Activated naive CD8-positive, alpha-beta T cell treated with anti-CD3 and anti-CD28 coated beads for 36 hours (primary cell): ENCODE results near the gene CTSA. TPM values are rescaled to one million over a fixed set of nuclear protein-coding genes. Genes with fewer than 3 reads are reported as not detected.

Experiments
- DNase-seq: peaks from one replicate; pipeline ENCODE4 v3.0.0; 2021
- H3K27ac Mint-ChIP-seq: one replicate; pipeline ENCODE4 v1.8.0; 2022; ENCODE audit warnings: mild to moderate bottlenecking, moderate library complexity, mixed read lengths
- H3K27me3 Mint-ChIP-seq: one replicate; pipeline ENCODE4 v1.8.0; 2022; ENCODE audit warnings: mild to moderate bottlenecking, mixed read lengths
- H3K36me3 Mint-ChIP-seq: one replicate; pipeline ENCODE4 v1.8.0; 2021; ENCODE audit warnings: mild to moderate bottlenecking, mixed read lengths
- H3K4me1 Mint-ChIP-seq: one replicate; pipeline ENCODE4 v1.8.0; 2021; ENCODE audit warnings: mixed read lengths
- H3K4me3 Mint-ChIP-seq: one replicate; pipeline ENCODE4 v1.8.0; 2022; ENCODE audit warnings: mild to moderate bottlenecking, moderate library complexity, mixed read lengths
- H3K9me3 Mint-ChIP-seq: one replicate; pipeline ENCODE4 v1.8.0; 2022; ENCODE audit warnings: mixed read lengths
- total RNA-seq, 2 experiments: library from RNA; stranded (reverse); gene quantifications; one replicate each; pipeline ENCODE4 v1.2.3, GENCODE V29; 2021

CTSA gene
- total RNA-seq, 2 experiments from 2014 or later, result 45.2 to 45.7 TPM

GRCh38 chr20:45946149-45946970, 55.2 kb downstream of the CTSA start:
- peaks cover 3% of the 10 kb centered on the region for H3K4me1 Mint-ChIP-seq
- no peak for DNase-seq
- no peak overlapping the region for H3K4me3 Mint-ChIP-seq
- peaks cover 6% of the 10 kb centered on the region for H3K36me3 Mint-ChIP-seq
- H3K27me3 Mint-ChIP-seq, result no peaks in the 10 kb centered on the region
- H3K9me3 Mint-ChIP-seq, result no peaks in the 10 kb centered on the region
- peak overlapping the region; percentile 21 for H3K27ac Mint-ChIP-seq

GRCh38 chr20:45947110-45947866, 56.2 kb downstream of the CTSA start:
- DNase-seq, result no peak
- no peaks in the 10 kb centered on the region for H3K27me3 Mint-ChIP-seq
- H3K4me3 Mint-ChIP-seq, result no peak overlapping the region
- no peaks in the 10 kb centered on the region for H3K9me3 Mint-ChIP-seq
- H3K27ac Mint-ChIP-seq, result no peak overlapping the region
- H3K36me3 Mint-ChIP-seq, result peaks cover 6% of the 10 kb centered on the region
- H3K4me1 Mint-ChIP-seq, result peaks cover 3% of the 10 kb centered on the region

- Mint-ChIP-seq H3K27ac (peak overlapping the region; percentile 63), H3K4me1 (peaks cover 3% of the 10 kb centered on the region), H3K4me3 (no peak overlapping the region), H3K9me3 (no peaks in the 10 kb centered on the region), H3K36me3 (peaks cover 6% of the 10 kb centered on the region), H3K27me3 (no peaks in the 10 kb centered on the region)
- no peak for DNase-seq
Measured at GRCh38 chr20:45948261-45948733, 57.2 kb downstream of the CTSA start.

Other genes with a start within 250 kb of the CTSA start
- gene WFDC11, start 221.1 kb upstream of the CTSA start, total RNA-seq, result not detected
- gene WFDC13, start 189.3 kb upstream of the CTSA start, total RNA-seq, result not detected
- not detected for gene WFDC10B, start 186.3 kb upstream of the CTSA start, total RNA-seq
- not detected for gene SPINT4, start 169.0 kb upstream of the CTSA start, total RNA-seq
- not detected for gene WFDC3, start 99.5 kb upstream of the CTSA start, total RNA-seq
- gene DNTTIP1, start 99.4 kb upstream of the CTSA start, total RNA-seq, result 10 to 100 TPM; 31.1 to 31.5 TPM
- gene UBE2C, start 78.7 kb upstream of the CTSA start, total RNA-seq, result 100 to 1,000 TPM; 185 to 188 TPM
- gene TNNC2, start 64.0 kb upstream of the CTSA start, total RNA-seq, result not detected
- gene SNX21, start 57.5 kb upstream of the CTSA start, total RNA-seq, result 1 to 10 TPM; 1.3 to 1.5 TPM
- 10 to 100 TPM; 18.6 to 19.3 TPM for gene ACOT8, start 33.9 kb upstream of the CTSA start, total RNA-seq
- gene ZSWIM3, start 33.7 kb upstream of the CTSA start, total RNA-seq, result 1 to 10 TPM; 3.5 to 3.8 TPM
- gene ZSWIM1, start 10.1 kb upstream of the CTSA start, total RNA-seq, result 10 to 100 TPM; 10.6 to 11.1 TPM
- gene SPATA25, start 3.7 kb upstream of the CTSA start, total RNA-seq, result 1 to 10 TPM in 1 of 2 experiments, under 1 TPM in 1; 0.90 to 1.0 TPM
- 1 to 10 TPM; 2.5 to 3.1 TPM for gene NEURL2, start 127 bp upstream of the CTSA start, total RNA-seq
- 1 to 10 TPM; 5.9 to 6.2 TPM for gene PLTP, start 20.8 kb downstream of the CTSA start, total RNA-seq
- gene PCIF1, start 43.3 kb downstream of the CTSA start, total RNA-seq, result 10 to 100 TPM; 28.4 to 30.2 TPM
- 10 to 100 TPM; 28.0 to 29.0 TPM for gene ZNF335, start 80.9 kb downstream of the CTSA start, total RNA-seq
- gene MMP9, start 117.6 kb downstream of the CTSA start, total RNA-seq, result under 1 TPM in 1 of 2 experiments, not detected in 1; 0.08 TPM
- under 1 TPM; 0.26 to 0.52 TPM for gene SLC12A5, start 137.9 kb downstream of the CTSA start, total RNA-seq
- gene NCOA5, start 198.6 kb downstream of the CTSA start, total RNA-seq, result 10 to 100 TPM; 26.2 to 27.3 TPM
- 1 to 10 TPM; 4.6 to 5.3 TPM for gene CD40, start 227.0 kb downstream of the CTSA start, total RNA-seq